ENCODE data around the gene CAMK2D.

DNA sequence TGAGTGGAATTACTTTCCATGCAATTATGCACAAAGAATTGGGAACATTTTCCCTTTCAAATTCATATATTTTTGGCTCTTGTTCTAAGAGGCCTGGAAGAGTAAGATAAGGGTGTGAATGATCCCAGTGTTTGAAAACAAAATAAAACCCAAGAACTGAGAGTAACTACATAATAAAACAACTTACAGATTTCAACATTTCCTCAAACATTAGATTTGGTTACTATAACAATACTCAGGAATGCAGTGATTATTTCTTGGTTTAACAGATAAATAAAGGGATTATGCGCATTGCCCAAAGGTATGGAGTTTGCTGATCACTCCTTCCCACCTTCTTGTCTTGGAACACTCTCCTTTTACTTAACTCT, 292.5 kb downstream of the CAMK2D start:
- TF ChIP-seq, protein P1, sequence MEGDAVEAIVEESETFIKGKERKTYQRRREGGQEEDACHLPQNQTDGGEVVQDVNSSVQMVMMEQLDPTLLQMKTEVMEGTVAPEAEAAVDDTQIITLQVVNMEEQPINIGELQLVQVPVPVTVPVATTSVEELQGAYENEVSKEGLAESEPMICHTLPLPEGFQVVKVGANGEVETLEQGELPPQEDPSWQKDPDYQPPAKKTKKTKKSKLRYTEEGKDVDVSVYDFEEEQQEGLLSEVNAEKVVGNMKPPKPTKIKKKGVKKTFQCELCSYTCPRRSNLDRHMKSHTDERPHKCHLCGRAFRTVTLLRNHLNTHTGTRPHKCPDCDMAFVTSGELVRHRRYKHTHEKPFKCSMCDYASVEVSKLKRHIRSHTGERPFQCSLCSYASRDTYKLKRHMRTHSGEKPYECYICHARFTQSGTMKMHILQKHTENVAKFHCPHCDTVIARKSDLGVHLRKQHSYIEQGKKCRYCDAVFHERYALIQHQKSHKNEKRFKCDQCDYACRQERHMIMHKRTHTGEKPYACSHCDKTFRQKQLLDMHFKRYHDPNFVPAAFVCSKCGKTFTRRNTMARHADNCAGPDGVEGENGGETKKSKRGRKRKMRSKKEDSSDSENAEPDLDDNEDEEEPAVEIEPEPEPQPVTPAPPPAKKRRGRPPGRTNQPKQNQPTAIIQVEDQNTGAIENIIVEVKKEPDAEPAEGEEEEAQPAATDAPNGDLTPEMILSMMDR (IDR thresholded peaks at IDR 0.05) = no peak
- TF ChIP-seq POLR2AphosphoS5 (IDR thresholded peaks at IDR 0.05) = no peak
